SH-SY5Y (cell line): ENCODE data around the gene ATG9B.

Experiments
- GATA2 ChIP-seq: IDR thresholded peaks from 2 replicates; pipeline ENCODE4 v1.6.1; 2011; ENCODE audit warnings: mild to moderate bottlenecking, low read depth, low read length
- GATA3 ChIP-seq: IDR thresholded peaks from 2 replicates; pipeline ENCODE4 v1.6.1; 2011; ENCODE audit warnings: low read depth, mild to moderate bottlenecking, low read length, moderate library complexity

DNA sequence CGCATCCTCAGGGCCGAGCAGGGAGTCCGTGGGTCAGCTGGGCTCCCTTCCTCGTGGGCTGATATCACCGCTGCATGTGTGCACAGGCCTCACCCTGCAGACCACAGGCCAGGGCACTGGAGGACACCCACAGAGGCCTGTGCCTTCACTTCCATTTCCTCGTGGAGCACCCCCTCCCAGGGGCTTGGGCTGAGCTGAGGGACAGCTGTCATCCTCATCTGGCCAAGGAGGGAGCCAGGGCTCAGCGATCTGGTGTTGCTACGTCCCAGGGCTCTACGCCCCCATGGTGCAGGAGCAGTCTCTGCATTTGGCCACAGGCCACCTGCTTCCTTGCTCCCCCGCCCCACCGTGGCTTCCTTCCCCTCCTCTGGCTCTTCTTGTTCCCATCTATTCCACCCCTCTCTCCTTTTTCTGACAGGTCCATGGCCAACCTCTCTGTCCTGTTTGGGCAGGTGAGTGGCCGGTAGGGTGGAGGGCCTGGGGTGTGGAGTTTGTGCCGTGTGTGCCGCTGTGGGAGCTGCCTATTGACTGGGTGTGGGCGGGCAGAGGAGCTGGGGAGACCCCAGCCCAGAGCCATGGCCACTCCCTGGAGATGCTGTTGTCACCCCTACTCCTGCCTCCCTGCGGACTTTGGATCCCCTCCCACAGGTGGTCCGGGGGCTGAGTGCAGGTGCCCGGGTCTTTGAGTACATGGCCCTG, 15.7 kb upstream of the ATG9B start:
- TF ChIP-seq GATA2 (no peak), GATA3 (no peak)
